HFF-Myc (cell line): ENCODE results near the gene COL1A2.

Source experiments
- DNase-seq: peaks from one replicate; pipeline ENCODE4 v3.0.0-alpha.2; 2011; ENCODE audit warnings: low read depth; ENCODE audit errors: extremely low read depth
- H3K4me3 ChIP-seq: replicated peaks from 2 replicates; pipeline ENCODE4 v1.5.1; 2011; ENCODE audit warnings: low read depth, mild to moderate bottlenecking, control low read depth, low read length
- TF ChIP-seq, protein P1 (sequence below): IDR thresholded peaks from 2 replicates; pipeline ENCODE4 v1.5.1; 2012; ENCODE audit warnings: mild to moderate bottlenecking, low read depth, low read length, control low read depth; ENCODE audit errors: missing control alignments

The COL1A2 gene

DNA sequence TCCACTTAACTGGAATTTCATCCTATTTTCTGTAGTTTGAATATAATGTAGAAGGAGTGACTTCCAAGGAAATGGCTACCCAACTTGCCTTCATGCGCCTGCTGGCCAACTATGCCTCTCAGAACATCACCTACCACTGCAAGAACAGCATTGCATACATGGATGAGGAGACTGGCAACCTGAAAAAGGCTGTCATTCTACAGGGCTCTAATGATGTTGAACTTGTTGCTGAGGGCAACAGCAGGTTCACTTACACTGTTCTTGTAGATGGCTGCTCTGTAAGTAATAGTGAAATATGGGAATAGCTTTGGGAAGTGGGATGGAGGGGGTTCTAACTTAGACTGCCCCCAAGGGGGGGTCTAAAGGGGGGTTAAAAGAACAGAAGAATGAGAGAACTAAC is 34.5 kb downstream of the COL1A2 start:
- no peak for DNase-seq
- TF ChIP-seq, protein P1, sequence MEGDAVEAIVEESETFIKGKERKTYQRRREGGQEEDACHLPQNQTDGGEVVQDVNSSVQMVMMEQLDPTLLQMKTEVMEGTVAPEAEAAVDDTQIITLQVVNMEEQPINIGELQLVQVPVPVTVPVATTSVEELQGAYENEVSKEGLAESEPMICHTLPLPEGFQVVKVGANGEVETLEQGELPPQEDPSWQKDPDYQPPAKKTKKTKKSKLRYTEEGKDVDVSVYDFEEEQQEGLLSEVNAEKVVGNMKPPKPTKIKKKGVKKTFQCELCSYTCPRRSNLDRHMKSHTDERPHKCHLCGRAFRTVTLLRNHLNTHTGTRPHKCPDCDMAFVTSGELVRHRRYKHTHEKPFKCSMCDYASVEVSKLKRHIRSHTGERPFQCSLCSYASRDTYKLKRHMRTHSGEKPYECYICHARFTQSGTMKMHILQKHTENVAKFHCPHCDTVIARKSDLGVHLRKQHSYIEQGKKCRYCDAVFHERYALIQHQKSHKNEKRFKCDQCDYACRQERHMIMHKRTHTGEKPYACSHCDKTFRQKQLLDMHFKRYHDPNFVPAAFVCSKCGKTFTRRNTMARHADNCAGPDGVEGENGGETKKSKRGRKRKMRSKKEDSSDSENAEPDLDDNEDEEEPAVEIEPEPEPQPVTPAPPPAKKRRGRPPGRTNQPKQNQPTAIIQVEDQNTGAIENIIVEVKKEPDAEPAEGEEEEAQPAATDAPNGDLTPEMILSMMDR, result no peak
- H3K4me3 ChIP-seq, result no peak overlapping the region

DNA sequence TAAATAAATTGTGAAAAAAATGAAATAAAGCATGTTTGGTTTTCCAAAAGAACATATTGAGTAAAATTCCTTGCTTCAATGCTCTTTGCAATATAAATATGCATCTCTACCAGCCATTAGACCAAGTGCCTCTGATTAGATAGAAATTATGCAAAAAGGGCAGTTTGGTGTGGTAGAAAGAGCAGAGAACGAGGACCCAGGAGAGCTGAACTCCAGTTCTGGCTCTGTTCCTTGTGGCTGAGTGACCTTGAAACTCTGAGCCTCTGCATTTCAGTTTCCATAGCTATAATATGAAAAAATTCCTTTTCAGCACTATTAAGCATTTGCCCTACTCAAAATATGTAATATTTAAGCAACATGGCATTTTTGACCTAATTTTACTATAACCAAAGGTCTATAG is 36.5 kb downstream of the COL1A2 start:
- no peak for DNase-seq
- no peak overlapping the region for H3K4me3 ChIP-seq
- TF ChIP-seq, protein P1, result no peak

DNA sequence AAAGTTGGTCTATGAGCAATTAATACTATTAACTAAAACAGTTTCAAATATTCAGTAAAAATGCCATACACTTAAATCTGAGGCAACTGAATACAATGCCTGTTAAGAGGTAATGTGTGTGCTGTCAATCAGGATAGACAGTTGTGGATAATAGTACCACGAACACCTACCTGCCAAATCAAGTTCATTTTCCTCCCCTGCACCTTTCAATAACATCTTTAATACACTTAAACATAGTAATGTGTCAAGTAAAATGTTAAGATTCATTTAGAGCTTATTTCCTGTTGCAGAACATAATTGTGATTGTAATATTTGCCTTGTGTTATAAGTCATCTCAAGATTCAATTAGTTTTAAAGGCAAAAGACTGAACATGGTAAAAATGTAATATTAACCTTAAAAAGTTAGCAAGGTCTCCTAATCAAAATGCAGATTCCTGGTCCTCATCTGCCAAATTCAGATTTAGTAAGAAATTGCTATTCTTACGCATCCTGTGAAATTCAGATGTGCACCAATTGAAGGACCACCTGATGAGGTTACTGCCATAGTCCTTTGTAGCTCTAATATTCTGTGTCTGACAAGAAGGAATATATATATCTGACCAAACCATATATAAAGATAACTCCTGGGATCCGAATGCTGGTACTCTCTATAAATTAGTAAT is 37.1 kb downstream of the COL1A2 start:
- H3K4me3 ChIP-seq, result no peak overlapping the region
- DNase-seq, result no peak
- TF ChIP-seq, protein P1, result no peak

DNA sequence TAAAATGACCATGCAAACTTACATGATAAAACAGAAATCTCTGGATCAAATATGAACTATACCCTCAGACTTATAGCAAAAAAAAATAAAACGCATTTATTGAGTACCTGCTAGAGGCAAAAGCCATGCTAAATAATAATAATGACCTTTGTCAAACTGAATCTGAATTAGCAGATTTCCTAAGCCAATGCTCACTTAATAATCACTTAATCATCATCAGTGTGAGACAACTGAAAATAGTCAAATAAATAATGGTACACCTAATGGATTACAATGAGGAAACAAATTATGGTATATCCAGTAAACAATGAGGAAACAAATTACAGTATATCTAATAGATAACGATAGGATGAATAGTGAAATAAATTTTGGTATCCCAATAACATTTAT is 37.6 kb downstream of the COL1A2 start:
- TF ChIP-seq, protein P1, result no peak
- no peak overlapping the region for H3K4me3 ChIP-seq
- no peak for DNase-seq

DNA sequence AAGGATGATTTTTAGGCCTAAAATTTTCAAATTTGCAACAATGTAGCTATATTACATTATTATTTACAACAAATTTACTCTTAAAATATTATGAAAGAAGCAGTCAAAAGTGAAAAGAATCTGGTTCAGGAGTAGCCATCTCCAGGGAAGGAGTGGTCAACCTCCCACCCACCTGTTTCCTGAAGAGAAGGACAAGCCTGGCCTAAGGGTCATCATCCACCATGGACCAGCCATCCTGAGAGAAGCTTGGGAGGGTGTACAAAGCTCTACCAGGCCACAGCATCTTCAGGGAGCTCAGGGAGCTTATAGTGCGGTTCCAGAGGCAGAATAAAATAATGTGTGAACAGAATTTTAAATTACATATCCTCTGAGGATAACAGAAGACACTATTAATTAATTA is 38.1 kb downstream of the COL1A2 start:
- no peak overlapping the region for H3K4me3 ChIP-seq
- no peak for DNase-seq
- TF ChIP-seq, protein P1, result no peak

DNA sequence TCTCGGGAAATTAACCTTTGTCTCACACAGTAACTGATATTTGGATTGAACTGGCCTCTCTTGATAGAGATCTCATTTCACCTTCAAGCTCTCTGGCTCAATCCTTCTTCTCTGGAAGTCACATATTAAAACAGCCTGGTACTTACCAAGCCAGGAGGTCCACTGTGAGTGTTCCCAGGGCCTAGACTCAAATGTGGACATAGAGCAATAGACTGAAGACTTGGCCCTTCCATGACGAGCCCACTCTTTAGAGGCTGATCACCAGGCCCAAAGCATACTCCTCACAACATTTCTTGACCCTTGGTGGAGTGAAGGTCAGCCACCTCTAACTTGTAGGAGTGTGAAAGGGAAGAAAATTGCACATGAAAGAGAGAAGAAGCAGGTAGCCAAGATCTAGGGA is 38.5 kb downstream of the COL1A2 start:
- TF ChIP-seq, protein P1, result no peak
- no peak overlapping the region for H3K4me3 ChIP-seq
- DNase-seq, result no peak

DNA sequence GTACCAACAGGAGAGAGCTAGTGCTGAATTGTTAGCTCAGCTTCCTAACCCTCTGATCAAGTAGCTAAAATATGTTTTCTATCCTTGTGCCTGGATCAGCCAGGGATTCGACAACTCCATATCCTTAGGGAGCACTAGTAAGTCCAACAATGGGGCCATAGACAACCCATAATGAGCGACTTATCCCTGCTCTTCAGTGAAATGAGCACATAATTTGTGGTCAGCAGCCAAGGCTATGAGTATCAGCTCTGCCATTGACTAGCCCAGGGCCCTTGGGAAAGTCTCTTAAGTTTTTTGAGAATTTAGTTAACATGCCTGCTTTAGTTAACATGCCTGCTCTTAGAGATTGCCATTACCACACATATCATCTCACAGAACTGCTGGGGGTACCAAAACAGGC is 39.3 kb downstream of the COL1A2 start:
- H3K4me3 ChIP-seq, result no peak overlapping the region
- TF ChIP-seq, protein P1, result no peak

More for the DNA sequence above, 39.3 kb downstream of the COL1A2 start:
- no peak for DNase-seq
